ENCODE measurements around the gene GARRE1. TPM values are rescaled to one million over a fixed set of nuclear protein-coding genes. Genes with fewer than 3 reads are reported as not detected.
A peak's percentile ranks its signal among the peaks of the same experiment; 100 is the strongest.

Gene GARRE1
- total RNA-seq, 1 donor: 16.8 TPM

DNA sequence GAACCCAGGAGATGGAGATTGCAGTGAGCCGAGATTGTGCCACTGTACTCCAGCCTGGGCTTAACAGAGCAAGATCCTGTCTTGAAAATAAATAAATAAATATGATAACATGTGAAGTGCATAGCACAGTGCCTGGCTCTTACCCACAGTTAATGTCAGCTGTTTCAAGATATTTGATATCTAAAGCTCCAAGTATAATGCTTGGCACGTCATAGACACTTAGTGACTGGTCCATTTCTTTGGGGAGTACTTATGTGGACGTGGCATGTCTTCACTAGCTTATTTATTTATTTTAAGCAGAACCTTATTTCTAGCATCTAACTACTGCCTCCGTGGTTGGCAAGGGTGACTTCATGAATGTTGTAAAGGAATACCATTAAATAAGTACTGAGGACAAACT lies 18.8 kb downstream of the GARRE1 start:
- TF ChIP-seq, protein P1, sequence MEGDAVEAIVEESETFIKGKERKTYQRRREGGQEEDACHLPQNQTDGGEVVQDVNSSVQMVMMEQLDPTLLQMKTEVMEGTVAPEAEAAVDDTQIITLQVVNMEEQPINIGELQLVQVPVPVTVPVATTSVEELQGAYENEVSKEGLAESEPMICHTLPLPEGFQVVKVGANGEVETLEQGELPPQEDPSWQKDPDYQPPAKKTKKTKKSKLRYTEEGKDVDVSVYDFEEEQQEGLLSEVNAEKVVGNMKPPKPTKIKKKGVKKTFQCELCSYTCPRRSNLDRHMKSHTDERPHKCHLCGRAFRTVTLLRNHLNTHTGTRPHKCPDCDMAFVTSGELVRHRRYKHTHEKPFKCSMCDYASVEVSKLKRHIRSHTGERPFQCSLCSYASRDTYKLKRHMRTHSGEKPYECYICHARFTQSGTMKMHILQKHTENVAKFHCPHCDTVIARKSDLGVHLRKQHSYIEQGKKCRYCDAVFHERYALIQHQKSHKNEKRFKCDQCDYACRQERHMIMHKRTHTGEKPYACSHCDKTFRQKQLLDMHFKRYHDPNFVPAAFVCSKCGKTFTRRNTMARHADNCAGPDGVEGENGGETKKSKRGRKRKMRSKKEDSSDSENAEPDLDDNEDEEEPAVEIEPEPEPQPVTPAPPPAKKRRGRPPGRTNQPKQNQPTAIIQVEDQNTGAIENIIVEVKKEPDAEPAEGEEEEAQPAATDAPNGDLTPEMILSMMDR (IDR thresholded peaks at IDR 0.05; ENCODE audit: insufficient read depth, low read depth, low read length): no peak
- H3K4me3 ChIP-seq (ENCODE audit: low read depth, low read length): no peak overlapping the region
- DNase-seq (ENCODE audit: low read depth): no peak

DNA sequence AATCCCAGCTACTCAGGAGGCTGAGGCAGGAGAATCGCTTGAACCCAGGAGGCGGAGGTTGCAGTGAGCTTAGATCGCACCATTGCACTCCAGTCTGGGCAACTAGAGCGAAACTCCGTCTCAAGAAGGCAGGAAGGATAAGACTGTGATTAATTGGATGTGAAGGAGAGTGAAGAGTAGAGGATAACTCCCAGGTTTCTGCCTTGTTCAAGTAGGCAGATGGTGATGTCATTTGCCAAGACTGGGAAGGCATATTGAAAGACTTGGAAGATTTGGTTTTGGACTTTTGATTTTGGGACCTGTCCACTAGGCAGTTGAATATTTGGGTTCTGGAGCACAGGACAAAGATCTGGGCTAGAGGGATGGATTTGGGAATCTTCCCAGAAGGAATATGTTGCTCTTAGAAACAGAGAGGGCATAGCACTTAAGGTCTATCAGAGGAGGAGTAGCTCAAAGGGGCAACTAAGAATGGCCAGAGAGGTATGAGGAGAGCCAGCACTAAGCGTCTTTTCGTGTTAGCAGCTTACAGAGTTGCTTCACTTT lies 20.0 kb downstream of the GARRE1 start:
- TF ChIP-seq, protein P1 (IDR thresholded peaks at IDR 0.05; ENCODE audit: insufficient read depth, low read depth, low read length): no peak
- DNase-seq (ENCODE audit: low read depth): no peak
- peak overlapping the region; percentile 23 for H3K4me3 ChIP-seq (ENCODE audit: low read depth, low read length)

DNA sequence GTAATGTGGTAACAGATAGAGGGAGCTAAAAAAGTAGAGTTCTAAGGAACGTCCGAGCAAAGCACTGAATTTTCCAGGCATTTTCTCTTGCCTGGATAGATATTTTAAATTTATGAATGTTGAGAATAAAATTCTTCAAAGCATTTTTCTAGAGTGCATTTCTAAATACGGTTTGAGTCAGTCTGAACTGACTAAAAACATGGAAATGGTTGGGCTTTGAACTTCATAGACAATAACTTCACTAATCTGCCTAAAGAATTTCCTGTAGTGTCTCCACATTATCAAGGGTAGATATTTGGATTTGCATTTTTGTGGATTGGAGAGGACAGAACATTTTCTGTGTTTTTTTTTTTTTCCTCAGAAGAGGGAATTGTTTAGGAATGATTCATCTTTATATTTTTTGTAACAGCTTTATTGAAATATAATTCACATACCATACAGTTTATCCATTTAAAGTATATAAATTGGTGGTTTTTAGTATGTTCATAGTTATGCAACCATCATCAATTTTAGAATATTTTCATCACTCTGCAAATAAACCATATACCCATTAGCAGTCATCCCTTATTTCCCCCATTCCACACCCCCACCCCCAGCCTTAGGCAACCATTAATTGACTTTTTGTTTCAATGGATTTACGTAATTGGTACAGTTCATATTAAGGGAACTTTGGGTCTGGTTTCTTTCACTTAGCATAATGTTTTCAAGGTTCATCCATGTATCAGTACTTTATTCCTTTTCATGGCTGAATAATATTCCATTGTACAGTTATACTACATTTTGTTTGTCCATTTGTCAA lies 20.7 kb downstream of the GARRE1 start:
- peak; percentile 89 for DNase-seq (ENCODE audit: low read depth)
- peak overlapping the region; percentile 23 for H3K4me3 ChIP-seq (ENCODE audit: low read depth, low read length)
- TF ChIP-seq, protein P1 (IDR thresholded peaks at IDR 0.05; ENCODE audit: insufficient read depth, low read depth, low read length): peak; percentile 17

DNA sequence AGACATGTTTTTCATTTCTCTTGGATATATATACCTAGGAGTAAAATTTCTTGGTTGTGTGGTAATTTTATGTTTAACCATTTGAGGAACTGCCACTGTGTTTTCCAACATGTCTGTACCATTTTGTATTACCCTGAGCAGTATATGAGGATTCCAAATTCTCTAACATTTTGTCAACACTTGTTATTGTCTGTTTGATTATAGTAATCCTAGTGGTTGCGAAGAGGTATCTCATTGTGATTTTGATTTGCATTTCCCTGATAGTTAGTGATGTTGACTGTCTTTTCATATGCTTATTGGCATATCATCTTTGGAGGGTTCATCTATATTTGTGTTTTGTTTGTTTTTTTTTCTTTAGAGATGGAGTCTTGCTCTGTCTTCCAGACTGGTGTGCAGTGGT lies 21.4 kb downstream of the GARRE1 start:
- H3K4me3 ChIP-seq (ENCODE audit: low read depth, low read length): no peak overlapping the region
- TF ChIP-seq, protein P1 (IDR thresholded peaks at IDR 0.05; ENCODE audit: insufficient read depth, low read depth, low read length): no peak
- no peak for DNase-seq (ENCODE audit: low read depth)

DNA sequence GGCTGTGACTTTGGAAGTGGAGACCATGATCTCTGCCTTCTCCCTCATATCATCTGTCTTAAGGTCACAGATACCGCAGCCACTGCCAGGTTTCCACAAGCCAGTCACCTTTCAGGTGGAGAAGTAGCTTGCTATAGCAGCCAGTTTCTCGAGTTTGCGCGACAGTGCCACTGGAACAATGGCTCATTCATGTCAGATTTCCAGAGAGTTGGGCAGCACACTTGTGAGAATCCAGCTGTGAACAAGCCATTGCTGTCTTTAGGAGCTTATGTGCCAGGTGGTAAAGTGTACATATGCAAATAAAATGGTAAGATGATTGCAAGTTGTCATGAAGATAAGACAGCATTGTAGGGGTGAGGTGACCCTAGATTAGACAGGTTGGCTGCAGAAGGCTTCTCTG lies 22.3 kb downstream of the GARRE1 start:
- no peak for DNase-seq (ENCODE audit: low read depth)
- no peak overlapping the region for H3K4me3 ChIP-seq (ENCODE audit: low read depth, low read length)
- TF ChIP-seq, protein P1 (IDR thresholded peaks at IDR 0.05; ENCODE audit: insufficient read depth, low read depth, low read length): no peak

DNA sequence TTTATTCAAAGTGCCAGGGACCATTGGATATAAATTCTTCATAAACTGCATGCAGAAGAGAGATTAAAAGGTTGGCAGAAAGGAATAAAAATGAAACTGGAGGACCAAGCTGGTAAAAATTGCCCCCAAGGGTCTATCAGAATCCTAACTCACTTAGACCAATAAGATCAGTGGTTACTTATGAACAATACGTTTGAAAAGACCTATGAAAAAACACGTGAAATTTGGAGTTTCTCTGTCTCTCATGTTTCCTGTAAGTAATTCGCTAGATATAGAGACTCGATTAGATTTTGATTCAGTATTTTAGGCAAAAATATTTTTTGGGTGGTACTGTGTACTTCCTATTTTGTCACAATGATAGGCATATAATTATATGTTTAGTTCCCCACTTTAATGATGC lies 22.9 kb downstream of the GARRE1 start:
- TF ChIP-seq, protein P1 (IDR thresholded peaks at IDR 0.05; ENCODE audit: insufficient read depth, low read depth, low read length): no peak

More for the DNA sequence above, 22.9 kb downstream of the GARRE1 start:
- DNase-seq (ENCODE audit: low read depth): no peak
- H3K4me3 ChIP-seq (ENCODE audit: low read depth, low read length): no peak overlapping the region
